KG1 (cell line): Measurements from ENCODE around the gene ACTR1B.
"Not testable (repeated sequence)": the region's sequence is repeated elsewhere in the genome, so short reads cannot be mapped to it uniquely, and the experiment has no call there.

Source experiments
- DNase-seq: peaks from one replicate; lab custom pipeline; 2025; lab: John Stamatoyannopoulos, UW

Gene ACTR1B

DNA sequence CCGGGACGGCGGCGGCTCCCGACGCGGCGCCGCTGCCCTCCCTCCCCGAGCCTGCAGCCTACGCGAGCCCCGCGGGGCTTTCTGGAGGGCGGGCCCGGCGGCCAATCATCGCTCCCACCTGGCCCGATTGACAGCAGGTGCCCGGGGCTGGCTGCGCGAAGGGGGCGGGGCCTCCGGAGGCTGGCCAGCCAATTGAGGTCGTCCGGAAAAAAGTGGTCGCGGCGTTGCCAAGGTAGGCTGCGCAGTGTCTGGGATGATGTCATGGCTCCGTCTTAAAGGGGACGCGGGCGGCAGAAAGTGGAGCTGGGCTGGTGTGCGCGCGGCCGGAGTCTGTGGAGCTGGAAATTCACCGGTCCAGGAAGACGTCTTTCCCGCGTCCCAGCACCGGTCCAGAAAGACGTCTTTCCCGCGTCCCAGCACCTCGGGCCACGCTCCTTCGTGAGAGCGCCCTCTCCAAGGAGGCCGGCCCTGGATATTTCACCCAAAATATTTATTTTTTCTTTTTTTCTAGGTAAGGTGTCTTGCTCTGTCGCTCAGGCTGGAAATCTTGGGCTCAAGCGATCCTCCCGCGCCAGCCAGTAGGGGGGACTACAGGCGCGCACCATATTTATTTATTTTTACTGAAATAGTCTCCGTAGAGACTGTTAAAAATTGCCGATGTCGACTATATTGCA lies at the start of gene ACTR1B:
ACTR1B (minus strand) TSS at position 83 of the 674 bp plus-strand sequence. CDS start 154 bp downstream, outside the sequence.
- peak; percentile 87 for DNase-seq

DNA sequence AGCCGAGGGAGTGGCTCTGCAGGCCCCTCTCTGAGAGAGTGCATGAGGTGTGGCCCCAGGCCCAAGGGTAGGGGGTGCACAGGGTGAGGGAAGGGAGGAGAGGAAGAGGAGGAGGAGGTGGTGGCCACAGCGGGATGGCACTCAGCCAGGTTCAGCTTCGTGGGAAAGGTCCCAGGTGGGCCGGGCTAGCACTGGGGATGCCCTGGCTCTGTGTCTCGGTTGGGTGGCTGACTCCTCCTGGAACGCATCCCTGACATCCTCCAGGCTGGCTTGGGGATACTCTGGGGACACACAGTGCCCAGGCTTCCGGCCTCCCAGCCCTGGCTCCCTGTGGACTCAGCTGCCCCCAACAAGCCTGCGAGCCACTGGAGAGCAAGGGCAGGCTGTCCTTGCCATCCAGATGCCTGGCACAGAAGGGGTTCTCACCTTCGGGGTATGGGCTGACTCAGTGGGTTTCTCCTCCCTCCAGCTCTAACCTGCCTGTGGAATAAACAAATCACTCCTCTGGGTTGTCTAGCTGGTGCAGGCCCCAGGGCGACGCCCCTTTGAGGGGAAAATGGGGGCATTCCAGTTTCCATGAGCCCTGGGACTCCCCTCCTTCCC lies 49.0 kb upstream of the ACTR1B start:
- DNase-seq = no peak

DNA sequence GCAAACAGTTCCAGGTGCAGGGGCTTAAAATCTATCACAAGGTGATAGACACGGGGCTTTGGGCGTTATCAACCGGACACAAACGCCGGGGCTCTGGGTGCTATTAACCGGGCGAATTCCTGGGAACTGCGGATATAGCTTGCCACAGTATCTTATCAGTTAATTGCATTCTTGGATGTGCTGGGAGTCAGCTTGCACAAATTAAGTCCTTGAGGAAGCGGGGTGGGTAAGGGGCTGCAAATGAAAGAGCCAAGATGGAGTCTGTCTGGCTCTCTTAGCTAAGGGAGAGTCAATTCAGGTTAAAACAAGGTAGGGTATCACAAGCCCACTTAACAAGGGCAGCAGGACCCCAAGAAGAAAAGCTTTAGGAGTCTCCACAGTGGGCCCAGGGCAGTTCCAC lies 48.3 kb upstream of the ACTR1B start:
- DNase-seq = not testable (repeated sequence)

DNA sequence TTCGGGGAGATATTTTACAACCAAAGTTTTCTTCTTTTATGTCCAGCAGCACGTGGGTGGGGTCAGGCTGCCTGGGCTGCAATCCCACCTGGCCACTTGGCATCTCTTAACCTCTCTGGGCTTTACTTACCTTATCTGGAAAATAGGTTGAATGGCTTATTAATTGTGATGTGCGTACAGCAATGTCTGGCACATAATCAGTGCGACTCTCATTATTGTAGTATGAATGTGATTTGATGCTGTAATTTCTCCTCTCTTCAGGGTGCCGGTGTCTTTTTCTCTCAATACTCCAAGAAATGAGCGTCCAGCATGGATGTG lies 47.5 kb upstream of the ACTR1B start:
- no peak for DNase-seq

DNA sequence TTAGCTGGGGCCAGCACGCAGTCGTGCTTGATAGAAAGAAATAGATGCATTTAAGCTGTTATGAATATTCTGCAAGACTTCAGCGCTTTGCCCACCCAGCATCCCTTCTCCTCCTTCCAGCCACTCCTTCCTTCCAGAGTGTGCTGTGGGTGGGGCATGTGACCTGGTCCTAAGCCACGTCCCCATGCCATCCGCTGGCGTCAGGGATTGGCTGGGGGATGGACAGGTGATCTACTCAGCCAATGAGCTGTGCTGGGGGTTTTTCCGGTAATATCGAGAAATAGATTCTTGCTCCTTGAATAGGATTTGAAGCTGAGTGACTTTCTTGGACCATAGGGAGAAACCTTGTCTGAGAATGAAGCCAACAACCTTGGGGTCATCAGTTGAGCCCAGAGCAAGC lies 44.8 kb upstream of the ACTR1B start:
- DNase-seq = no peak

DNA sequence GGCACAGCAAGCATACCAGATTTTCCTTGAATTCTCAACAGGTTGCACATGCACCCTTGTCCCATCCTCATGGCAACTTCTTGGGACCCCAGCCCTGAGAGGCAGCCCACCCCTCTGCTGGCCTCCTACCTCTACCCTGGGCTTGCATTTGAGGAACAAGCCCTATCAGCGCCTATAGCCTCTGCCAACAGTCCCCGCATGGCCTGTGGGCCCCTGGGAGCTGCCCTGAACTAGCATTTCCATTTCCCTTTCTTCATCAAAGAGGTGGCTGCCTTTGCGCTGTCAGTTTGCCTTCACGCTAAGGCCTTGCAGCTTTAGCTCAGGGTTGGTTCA lies 44.2 kb upstream of the ACTR1B start:
- no peak for DNase-seq

DNA sequence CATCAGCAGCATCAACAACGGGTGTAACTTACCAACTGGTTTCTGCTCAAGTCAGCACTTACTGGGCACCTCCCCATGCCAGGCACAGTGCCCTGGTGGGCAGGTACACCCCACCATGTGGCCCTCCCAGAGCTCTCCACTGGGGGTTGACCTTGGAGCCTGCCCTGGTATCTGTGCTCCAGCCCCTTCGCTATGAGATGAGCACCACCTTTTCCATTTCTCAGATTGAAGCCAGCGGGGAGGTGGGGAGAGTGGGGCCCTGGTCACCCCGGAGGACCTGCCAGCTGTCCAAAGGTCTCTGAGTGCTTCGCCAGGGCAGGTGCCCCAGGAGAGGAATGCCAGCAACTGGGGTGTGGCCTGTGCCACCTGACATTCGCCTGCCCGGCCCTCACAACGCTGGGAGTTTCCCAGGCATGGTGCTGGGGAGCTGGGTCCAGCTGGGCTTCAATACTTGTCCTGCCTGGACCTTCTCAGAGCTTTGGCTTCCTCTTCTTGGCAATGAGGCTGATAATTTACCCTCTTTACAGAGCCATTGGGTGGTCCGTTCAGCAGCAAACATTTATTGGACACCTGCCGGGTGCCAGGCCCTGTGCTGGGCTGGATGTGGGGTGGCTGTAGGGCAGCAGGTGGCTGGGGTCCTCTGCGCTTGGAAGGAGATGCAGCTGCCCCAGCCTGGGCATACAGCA lies 43.7 kb upstream of the ACTR1B start:
- DNase-seq = no peak

DNA sequence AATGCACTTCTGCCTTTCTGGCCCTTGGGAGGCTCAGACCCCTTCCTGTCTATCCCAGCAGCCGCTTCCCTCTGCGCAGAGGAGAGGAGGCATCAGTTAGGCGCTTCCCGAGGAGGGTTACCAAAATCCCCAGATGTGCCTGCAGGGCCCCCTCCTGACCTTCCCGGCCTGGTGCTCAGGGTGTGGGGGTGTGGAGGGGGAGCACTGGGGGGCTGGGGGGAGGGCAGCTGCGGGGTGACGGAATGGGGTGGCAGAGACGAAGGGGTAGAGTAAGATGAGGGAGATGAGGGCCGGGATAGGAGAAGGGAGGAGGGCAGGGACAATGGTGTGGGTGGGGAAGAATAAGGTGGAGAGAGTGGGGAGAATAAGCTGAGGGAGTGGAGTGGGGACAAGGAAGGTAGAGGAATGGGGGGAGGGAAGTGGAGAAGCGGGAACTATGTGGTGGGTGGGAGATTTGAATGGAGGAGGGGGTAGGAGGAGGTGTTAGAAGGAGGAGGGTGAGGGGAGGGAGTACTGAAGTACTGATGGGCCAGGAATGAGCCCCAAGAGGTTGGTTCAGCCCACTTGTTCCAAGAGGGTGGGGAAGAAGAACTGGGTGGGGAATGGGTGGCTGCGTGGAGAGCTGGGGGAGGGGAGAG lies 43.0 kb upstream of the ACTR1B start:
- no peak for DNase-seq

DNA sequence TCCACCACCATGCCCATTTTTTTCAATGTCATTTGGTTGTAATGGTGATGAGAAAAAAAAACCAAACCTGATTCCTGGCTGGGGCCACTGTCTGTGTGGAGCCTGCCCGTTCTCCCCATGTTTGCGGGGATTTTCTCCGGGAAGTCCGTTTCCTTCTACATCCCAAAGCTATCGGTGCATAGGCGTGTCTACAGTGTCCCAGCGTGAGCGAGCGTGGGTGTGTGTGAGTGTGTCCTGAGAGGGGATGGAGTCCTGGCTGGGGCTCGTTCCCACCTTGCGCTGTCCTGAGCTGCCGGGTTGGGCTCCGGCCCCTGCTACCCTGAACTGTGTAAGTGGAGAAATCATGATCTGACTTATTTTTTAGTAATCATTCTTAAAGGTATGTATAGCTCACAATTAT lies 42.3 kb upstream of the ACTR1B start:
- no peak for DNase-seq

DNA sequence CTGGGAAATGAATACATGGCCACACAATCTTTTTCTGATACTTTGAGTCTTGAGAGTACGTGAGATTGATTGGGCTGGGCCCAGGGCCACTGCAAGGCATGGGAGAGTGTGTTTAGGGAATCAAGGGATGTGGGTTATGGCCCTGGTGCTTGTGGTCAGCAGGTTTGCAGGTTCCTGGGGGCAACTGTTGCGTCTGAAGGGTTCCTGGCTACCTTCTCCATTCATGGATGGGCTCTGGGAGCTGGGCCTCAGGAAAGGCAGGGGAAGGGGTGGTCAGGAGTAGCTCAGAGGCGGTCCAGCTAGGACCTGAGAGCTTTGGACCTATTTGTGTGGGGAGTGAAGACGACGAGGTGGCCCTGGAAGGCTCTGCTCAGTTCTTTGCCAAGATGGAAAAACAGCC lies 41.1 kb upstream of the ACTR1B start:
- no peak for DNase-seq

DNA sequence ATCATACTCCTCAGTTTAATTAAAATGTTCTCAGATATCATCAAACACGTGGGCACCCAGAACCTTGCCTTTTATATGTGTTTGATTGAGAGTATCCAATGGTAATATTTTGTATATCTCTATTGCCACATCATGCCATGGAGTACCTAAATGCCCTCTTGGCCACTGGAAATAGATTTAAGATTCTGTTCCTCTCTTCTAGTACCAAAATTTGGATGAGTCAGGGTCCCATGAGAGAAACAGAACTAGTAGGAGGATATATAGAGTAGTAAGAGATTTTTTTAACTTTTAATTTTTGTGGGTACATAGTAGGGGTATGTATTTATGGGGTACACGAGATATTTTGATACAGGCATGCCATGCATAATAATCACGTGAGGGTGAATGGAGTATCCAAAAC lies 39.9 kb upstream of the ACTR1B start:
- DNase-seq = no peak

DNA sequence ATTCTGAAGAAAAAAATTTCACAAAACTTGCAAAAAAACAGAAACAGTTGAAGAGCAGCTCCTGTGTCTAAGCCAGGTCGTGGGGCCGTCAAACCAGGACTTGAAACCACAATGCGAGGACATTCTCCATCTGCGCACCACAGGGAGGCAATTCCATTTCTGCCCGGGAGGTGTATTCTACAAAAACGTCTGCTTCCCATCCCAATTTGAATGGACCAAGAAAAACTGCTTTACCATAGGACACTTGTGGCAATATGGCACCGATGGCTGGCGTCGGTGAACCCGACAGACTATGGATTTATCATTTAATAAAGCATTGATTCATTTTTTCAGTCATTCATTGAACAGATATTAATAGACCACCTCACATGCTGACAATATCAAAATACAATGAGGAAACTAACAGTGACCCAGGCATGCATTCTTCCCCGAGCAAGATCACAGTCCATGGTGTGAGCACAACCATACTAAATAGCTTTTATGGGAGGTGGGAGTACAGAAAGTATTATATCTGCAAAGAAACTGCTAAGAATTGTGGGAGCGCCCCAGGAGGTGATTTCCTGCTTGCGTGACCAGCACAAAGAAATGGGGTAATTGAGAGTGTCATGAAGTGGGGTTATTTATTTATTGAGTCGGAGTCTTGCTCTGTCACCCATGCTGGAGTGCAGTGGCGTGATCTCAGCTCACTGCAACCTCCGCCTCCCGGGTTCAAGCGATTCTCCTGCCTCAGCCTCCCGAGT lies 39.1 kb upstream of the ACTR1B start:
- DNase-seq = no peak

DNA sequence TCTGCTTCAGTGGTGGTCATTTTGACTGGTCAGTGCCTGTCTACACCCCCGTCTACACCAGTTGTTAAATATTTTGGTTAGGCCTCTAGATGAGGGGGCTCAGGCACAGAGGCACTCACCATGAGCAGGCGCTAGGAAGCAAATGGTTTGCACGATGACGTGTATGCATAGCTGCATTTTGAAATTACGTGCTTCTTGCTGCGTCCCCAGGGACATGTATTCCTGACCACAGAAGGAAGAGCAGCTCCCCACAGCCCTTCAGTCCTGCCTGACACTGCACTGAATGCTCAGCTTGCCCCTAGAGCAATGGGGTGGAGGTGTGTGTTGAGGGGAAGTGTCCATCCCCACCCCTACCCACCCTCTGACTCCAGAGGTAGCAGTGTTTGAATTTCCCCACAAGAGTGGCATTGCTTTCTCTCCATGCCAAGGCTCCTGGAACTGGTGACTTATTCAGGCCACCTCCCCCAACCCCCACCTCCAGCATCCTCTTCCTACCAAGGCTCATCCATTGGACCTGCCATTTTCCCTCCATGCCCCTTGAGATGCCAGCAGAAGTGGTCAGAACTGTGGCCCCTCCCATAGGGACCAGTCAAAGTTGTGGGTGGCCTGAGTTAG lies 38.1 kb upstream of the ACTR1B start:
- no peak for DNase-seq

DNA sequence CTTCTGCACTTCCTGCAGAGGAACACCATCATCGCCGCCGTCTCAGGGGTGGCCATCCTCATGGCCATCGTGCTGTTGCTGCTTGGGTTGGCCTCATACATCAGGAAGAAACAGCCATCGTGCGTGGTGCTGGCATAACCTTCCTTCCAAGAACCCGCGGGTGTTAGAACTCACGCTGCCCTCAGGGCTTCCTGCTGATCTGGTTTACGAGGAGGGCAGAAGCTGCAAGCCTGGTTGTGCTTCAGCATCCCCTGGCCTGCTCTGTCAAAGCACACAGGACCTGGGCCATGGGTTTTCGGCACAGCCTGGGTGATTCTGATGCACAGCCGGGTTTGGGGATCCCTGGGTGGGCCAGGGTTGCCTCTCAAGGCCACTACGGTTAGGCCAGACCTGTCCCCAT lies 37.3 kb upstream of the ACTR1B start:
- no peak for DNase-seq

DNA sequence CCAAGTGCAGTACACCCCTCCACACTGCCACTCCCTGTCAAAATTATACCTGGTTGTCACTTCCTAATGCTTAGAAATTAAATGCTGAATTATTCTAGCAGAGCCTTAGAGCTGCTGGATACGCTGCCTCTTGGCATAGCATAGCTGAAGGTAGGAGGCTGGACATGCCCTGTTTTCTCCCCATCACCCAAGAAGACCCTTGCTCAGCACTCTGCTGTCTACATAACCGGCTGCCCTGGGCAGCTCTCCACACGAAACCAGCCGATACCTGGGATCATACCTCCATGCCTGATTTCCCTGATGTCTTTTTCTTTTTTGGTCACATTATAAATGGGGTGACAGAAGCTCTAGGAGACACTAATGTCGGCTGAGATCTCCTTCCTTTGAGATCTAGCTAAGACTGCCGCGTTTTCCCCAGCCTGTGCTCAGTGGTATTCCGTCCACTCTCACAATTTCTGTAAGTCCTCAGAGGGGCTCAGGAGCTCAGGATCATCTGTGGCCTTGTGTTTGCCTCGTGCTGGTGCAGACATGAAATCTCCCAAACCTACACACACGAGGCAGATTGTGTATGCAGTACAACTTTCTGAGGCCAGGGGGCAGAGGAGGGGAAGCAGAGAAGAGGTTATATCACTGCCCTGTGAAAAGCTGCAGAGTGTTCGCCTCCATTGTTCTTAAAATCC lies 36.1 kb upstream of the ACTR1B start:
- no peak for DNase-seq

DNA sequence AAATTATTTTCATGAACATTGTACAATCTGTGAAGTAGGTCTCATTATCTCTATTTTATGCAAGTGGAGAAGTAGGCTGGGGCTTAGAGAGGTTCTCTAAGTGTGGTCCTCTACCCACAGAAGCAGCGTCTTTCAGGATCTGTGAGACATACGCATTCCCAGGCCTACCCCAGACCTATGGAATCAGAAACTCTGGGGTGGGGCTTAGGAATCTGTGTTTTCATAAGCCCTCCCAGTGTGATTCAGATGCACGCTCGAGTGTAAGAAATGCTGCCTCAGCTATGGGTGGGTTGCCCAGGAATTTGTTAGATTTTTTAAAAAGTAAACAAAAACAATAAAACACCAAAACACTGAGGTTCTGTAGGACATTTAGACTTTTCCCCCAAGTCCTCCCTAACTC lies 34.7 kb upstream of the ACTR1B start:
- no peak for DNase-seq

DNA sequence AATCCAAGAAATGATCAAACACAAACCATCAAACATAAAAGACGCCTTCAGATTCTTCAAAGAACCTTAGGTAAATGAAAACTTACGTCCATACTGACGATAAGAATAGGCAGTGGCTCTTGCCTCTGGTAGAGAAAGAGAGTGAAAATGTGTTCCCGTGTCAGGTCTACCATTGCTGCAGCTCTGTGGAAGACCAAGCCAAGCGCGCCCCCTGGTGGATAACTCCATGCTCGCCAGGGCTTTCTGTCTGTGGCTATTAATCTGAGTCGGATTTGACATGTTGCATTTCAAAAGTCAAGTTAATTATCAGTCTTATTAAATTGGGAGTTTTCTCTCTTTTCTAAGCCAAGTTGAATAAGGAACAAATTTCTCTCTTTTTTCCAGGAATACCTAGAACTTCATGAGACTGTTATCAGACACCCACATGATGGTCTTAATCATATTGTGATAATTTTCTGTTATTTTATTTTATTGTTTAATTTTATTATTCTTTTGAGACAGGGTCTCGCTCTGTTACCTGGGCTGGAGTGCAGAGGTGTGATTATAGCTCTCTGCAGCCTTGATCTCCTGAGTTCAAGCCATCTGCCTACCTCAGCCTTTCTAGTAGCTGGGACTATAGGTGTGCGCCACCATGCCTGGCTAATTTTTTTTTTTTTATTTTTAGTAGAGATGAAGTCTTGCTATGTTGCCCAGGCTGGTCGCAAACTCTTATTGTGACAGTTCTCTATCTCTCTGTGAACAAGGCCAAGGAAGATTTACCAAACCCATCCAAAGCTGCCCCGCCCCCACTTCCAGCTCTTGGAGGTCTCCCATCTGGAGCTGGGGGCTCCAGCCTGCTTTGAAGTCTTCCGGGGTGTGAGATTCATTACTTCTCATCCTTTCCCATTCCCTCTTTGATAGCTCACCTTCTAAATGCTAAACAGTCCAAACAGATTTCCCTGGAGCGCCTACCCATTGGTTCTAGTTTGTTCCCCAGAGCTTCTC lies 33.7 kb upstream of the ACTR1B start:
- peak; percentile 48 for DNase-seq

DNA sequence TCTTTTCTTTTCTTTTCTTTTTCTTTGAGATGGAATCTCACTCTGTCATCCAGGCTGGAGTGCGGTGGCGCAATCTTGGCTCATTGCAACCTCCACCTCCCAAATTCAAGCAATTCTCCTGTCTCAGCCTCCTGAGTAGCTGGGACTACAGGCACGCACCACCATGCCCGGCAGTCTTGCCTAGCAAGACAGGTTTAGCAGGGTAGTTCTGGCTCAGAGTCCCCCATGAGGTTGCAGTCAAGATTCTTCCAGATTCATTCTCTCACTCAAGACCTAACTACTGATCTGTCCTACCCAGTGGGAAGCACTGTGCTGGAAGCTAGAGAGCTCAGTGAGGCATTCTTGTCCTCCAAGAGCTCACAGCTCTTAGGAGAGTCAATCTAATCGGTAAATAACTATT lies 31.9 kb upstream of the ACTR1B start:
- no peak for DNase-seq

DNA sequence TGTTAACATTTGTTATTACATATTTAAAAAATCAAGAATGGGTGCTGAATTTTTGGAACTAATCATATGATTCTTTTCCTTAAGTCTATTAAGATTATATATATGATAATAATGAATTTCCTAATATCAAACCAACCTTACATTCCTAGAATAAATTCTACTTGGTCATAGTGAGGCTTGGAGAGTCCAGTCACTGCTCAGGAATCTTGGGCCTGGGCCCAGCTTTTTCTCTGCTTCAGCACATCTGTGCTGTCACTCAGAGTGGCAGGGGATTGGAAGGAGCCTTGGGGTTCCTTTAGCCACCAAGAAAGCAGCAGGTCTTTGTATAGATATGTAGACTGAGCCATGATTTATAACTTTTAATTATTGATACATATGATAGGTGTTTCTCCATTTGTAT lies 29.6 kb upstream of the ACTR1B start:
- DNase-seq = no peak

DNA sequence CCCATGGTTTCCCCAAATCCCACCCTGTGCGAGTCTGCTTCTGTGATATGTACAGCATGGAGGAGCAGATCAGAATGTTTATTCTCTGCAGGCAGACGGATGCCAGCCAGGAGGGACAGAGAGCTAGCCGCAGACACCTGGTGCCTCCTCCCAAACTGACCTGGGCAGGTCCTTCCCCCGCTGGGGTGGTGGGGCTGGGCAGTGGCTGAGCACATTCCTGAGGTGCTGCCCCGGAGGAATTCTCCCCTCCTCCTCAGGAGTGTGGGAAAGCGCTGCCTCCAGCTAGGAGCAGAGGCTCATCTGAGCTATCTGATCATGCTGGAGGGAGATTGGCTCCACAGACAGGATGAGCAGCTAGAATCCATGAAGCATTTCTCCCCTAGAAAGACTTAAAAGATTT lies 27.3 kb upstream of the ACTR1B start:
- no peak for DNase-seq
